ENCODE measurements around the gene RASA1.
A peak's percentile ranks its signal among the peaks of the same experiment; 100 is the strongest.
"Not testable (repeated sequence)": the region's sequence is repeated elsewhere in the genome, so short reads cannot be mapped to it uniquely, and the experiment has no call there.

RASA1 gene

DNA sequence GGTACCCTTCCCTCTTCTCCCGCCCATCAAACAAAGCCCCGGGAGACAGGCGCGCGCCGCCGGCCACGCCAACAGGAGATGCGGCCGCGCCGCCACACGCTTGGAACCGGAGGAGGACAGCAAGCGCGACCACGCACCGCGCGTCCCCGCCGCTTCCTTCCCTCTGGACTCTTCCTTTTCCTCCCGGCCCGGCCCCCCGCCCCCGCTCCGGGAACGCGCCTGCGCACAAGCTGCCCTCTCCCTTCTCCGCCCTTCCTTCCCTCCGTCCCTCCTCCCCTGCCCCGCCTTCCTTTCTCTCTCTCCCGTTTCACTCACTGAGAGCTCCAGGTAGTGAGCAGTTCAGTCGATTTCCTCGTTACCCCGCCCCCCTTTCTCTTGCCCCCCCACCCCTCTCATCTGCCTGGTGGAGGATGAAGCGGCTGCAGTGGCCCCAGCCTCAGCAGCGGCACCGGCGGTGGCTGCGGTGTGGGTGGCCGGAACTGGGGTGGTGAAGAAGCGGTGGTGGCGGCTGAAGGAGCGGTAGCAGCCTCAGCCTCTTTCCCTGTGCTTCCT, at the start of gene RASA1:
Gene RASA1 (plus strand): TSS at position 310 of the 552 bp plus-strand sequence. CDS start 569 bp downstream, outside the sequence.
- peak; percentile 77 for DNase-seq

DNA sequence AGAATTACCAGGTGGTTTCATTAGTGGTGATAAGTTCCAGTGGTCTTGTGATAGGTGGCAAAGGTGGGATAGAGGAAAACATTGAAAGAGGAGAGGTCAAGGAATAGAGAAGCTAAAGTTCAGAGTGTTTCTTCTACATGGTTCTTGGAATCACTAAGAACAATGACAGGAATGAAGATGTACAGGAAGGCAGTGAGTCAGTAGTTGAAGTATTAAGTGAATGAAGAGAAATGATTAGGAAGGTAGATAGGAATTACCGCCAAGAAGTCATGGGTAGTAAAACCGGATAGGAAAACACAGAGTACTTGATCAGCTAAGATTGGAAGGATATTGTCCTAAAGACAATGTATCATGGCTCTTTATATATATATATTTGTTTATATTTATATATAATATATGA, 37.9 kb upstream of the RASA1 start:
- DNase-seq: no peak

DNA sequence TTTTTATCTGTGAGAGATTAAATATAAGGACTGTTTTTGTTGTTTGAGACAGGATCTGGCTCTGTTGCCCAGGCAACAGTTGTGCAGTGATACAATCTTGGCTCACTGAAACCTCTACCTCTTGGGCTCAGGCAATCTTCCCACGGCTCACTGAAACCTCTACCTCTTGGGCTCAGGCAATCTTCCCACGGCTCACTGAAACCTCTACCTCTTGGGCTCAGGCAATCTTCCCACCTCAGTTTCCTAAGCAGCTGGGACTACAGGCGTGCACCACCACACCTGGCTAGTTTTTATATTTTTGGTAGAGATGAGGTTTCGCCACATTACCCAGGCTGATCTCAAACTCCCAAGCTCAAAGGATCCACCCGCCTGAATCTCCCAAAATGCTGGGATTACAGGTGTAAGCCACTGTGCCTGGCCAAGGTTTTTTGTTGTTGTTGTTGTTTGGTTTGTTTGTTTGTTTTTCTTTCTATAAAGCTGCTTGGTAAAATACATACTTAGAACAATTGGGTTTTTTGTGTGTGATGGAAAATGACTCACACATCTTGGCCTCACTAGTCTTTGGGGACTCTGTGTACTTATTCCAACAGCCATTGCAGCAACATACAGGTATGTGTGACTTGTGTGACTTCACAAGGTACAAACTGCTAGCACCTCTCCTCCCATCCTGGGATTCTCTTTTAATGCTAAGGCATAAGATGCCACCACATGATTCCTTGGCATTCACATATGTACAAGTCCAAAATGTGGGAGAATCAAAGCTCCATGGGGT, 36.5 kb upstream of the RASA1 start:
- DNase-seq: no peak

DNA sequence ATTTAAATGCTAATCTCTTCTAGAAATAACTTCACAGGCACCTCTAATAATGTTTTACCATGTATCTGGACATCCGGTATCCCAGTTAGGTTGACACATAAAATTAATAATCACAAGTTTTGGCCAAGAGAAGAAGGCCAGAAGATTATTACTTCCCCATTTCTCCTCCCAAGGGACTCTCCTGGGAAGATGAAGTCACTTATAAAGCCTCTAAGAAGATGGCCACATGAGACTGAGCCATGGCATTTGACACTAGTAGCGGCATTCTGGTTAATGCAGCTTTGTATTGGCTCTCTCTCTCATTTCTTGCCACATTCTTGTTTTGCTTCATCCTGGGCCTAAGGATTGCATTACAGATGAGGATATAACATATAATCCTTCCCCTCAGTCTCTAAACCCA, 34.5 kb upstream of the RASA1 start:
- DNase-seq: no peak

DNA sequence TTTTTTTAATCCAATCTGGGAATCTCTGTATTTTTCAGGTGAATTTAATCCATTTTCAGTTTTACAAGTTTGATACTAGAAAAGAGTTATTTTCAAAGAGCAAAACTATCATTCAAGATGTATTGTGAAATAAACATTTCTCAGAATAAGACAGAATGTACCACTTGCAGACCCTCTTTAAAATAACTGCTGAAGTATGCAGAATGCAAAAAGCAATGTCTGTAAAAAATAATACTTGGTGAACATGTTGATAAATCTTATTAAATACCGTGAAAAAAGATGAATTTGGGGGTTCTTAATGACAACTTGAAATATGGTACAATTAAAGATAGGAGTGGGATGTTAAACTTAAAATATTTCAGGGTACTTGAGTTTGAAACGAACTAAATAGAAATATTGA, 26.1 kb upstream of the RASA1 start:
- no peak for DNase-seq

DNA sequence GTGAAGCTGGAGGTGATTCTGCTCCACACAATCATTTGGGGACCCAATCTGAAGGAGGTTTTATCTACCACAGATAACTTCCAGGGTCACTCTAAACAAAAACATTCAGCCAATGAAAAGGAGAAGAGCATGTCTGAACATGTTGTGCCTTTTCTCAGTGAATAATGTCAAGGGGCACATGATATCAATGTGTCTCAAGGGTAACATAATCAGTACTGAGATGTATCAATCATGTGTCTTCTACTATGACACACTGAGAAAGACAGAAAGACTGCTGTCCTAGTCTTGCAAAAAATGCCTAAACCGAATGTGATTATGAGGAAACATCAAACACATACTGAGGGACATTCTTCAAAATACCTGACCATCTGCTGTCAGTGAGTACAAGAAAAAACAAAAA, 25.4 kb upstream of the RASA1 start:
- no peak for DNase-seq

DNA sequence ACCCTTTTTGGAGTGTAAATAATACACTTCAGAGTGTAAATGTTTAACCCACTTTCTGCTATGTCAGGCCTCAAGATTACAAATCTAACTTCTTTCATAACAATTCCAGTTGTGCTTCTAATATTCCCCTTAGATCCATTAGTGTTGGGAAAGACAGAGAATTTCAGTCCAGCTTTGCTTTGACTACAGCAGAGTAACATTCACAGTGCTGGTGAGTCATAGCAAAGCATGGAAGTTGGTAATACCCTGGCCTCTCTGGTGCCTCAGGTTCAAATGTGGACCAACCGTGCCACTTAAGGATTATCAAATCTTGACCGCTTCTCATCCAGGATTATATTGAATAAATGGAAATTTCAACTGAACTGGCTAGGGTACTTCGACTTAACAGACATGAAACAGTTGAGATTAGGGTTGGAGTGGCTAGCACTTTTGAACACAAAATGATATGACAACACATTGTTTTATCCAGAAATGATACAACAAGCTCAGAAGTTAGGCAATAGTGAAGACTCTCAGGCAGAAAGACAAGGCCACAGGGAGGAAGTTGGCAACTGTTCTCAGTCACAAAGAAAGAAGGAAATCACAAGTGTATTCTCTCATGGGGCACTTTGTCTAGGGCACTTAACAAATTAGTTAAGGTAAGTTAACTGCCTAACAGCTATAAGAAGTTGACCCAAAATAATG, 24.4 kb upstream of the RASA1 start:
- DNase-seq: no peak

DNA sequence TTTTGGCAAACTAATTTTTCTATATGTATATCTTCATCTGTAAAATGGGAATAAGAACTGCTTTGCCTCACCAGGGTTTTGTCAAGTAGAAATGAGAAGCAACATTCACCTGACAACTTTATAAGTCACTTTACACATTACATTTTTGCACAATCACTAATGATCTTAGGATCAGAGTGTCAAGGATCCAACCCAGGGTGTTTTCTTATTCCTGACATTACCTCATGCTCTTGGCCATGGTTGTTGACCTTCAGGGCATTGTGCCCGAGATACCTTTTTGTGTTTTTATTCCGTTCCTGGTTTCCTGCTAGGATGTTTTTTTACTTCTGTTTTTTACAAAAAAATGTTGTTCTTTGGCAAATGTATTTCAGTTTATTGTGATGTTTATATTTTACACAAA, 22.2 kb upstream of the RASA1 start:
- no peak for DNase-seq

DNA sequence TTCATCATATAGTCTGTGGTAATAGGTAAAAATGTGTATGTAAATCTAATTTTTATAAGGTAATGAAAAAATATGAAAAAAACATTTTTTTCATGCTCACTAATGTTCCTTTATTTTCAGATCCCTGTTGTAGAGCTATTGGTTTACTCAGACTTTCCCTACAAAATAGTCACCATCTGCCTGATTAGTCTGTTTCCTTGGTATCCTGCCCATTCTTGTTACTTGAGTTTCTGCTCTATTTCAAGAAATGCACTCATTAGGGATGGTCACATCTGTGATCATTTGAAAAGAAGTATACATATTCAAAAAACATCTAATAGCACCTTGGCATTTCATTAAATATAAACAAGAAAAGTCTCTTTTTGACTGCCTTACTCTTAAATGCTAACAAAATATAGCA, 21.6 kb upstream of the RASA1 start:
- DNase-seq: peak; percentile 38

DNA sequence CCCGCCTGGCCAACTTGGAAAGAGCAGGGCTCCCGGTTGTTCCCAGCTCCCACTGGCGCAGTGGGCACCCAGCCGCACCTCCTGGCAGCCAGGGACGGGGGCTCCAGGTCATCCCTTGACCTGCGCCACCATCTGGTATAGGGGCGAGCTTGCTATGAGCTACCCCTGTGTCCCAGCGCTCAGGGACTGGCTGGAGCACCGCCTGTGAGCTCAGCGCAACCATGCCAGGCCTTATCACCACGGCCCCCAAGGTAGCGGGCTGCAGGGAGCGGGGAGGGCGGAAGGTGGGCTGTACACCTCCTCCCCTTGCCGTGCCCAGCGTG, 15.4 kb upstream of the RASA1 start:
- no peak for DNase-seq

DNA sequence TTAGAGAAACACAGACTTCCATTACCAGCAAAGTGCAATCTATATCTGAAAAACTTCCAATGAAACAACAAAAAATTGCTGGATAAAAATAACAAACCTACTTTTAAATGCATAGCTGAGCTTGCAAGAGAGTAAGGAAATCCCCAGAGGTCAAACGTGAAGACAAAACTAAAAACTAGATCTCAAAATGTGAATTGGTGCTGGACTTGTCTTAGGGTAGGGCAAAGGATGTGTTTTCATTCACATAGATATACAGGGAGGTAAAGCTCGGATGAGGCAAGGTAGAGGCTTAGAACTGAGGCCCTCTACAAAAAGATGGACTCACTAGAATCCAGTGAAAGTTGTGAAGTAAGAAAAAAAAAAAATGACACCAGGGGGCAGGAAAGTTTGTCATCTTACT, 13.6 kb upstream of the RASA1 start:
- no peak for DNase-seq

DNA sequence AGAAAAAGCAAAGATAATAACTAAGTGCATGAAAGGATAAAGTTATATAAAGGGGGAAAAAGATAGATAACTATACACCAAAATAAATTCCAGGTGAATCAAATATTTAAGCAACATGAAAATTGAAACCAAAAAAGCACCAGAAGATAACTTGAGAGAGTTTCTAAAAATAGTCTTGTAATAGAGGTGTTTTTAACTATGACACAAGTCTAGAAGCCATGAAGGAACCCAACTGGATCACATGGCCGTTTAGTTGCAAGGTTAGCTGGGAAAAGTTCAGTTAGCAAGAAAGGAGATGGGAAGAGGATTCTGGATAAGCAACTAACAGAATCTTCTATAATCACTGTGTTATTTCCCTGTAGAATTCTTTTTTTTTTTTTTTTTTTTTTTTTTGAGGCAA, 9.2 kb upstream of the RASA1 start:
- DNase-seq: no peak

DNA sequence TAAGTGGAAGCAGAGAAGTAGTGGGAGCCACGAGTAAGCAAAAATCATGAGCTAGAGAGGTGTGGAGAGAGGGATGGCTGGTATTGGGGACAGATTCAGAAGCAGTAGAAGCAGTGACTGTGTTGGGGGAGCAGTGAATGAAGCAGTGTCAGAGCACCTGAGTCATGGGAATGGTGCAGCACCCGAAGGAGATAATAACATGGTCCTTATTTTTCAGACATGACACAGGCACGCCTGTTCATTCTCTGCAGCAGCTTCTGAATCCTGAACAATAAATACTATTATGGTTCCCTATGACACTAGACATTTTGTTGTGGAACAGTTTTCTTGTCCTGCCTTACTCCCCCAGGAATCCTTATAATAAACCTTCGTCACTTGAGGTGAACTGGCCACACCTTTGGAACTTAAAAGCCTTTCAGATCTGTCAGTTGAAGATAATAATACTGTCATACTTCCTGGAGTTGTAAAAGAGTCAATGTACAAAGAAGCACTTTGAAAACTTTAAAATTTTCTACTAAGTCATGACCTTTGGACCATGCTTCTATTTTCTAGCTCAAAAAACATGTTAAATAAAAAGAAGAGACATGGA, 7.0 kb upstream of the RASA1 start:
- DNase-seq: no peak

DNA sequence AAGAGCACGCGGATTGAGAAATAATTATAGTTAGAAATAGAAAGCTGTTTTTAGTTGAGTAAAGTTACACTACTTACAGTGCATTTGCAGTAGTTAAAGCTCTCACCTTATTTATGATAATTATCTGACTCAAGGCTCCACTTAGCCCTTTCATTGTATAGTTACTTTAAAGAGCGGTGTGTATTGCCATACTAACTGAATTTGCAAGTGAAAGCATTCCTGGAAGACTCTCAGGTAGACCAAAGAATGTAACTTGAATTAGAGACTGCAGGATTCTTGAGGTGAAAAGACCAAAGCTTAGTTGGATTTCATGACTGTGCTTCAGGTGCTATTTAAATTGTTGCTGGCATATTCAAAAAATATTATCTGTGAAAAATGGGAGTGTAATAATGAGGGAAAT, 4.2 kb upstream of the RASA1 start:
- DNase-seq: no peak

DNA sequence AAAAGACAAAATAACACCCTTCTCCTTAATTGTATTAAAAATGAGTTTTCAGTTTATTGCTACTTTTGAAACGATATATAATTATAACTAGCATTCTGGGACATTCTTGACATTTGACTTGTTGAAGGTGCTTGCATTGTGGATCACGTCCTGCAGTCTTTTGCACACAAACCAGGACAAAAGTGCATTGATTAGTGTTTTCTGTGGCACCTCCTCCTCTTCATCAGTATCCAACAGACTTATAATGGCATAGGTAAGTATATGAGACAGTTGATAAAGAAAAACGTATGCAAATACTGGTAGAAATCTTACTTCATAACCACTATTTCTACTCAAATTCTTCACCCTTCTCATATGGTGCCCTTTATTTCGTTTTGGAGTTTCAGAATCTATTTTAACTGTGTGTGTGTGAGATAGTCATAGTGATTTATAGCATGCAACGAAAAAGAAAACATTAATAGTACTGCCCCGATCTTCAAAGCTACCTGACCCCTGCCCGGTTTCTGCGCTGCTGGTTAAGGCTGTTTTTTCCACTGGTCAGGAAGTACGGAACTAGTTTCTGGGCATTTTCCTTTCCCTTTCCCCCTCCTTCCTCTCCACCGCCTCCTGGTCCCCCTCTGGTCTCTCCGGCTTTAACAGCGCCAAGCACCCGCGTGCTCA, 639 bp upstream of the RASA1 start:
- DNase-seq: no peak

DNA sequence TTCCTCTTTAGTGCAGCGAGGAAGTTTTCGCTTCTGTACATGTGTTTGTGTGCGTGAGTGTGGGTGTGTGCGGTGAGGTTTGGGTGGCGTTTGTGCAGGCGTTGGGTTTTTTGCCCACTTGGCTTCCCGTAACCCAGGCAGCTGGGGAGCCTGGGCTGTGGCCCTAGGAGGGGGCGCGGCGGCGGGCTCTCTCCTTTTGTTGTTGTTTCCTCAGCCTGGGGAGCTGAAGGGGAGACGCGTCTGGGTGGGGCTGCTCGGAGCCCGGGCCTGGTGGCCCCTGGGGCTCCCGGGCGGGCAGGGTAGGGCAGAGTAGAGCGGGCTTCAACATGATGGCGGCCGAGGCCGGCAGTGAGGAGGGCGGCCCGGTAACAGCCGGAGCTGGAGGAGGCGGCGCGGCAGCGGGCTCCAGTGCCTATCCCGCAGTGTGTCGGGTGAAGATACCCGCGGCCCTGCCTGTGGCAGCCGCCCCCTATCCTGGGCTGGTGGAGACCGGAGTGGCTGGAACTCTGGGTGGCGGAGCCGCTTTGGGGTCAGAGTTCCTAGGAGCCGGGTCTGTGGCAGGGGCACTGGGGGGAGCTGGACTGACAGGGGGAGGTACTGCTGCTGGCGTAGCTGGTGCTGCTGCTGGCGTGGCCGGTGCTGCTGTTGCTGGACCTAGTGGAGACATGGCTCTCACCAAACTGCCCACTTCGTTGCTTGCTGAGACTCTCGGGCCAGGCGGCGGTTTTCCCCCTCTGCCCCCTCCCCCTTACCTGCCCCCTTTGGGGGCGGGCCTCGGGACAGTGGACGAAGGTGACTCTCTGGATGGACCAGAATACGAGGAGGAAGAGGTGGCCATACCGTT, 665 bp downstream of the RASA1 start:
- DNase-seq: no peak

DNA sequence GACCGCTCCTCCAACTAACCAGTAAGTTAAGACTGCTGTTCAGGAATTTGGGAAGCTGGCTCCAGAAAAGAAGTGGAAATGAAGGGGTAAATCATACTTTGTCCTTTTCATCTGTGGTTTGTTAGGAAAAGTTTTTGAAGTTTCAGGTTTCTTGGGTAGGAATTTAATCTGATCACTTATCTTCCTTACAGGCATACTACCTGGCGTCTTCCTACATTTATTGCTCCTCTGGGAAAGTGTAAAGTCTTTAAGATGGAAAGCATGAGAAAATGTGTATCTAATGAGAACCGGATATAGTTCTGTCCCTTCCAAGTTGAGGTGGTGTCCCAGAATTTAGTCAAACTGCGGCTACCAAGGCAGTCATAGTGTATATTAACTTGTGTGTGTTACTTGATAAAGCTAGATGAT, 1.3 kb downstream of the RASA1 start:
- no peak for DNase-seq

DNA sequence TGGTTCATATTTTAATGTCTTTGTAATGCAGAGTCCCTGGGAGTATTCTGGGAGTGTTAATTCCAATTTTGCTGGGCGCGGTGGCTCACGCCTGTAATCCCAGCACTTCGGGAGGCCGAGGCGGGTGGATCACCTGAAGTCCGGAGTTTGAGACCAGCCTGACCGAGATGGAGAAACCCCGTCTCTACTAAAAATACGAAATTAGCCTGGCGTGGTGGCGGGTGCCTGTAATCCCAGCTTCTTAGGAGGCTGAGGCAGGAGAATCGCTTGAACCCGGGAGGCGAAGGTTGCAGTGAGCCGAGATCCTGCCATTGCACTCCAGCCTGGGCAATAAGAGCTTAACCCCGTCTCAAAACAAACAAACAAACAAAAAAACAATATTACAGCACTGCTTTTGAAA, 3.2 kb downstream of the RASA1 start:
- DNase-seq: not testable (repeated sequence)

DNA sequence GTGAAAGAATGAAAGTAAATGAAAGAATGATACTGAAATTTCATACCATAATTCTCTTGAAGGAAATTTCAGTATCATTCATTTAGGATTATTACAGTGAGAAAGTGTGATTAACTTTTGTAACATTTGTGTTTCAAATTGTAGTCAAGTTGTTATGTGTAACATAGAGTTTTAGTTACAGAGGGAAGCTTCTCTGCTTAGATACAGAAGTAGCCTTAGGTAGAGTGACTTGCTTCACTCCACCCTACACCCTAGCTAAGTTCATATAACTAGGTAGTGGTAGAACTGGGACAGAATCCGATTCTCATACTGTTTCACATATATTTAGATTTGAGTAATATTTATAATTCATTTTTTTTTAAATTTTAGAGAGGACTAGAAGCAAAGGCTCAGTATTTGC, 9.0 kb downstream of the RASA1 start:
- no peak for DNase-seq

DNA sequence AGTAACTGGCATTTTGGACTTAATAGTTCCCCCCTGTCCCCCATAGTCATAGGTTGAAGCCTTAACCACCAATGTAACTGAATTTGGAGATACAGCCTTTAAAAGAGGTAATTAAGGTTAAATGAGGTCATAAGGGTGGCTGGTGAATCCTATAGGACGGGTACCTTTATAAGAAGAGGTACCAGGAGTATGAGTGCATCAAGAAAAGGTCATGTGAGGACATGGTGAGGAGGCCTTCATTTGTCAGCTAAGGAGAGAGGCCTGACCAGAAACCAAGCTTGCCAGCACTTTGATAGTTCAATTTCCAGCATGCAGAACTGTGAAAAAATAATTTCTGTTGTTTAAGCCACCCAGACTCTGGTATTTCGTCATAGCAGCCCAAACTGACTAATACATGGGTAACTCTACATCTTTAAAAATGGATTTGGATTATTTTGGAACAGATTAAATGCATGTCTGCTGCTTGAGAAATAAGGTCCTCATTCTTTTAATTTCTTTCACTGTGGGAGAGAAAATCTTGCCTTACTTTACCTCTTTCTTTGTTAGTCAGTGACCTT, 9.7 kb downstream of the RASA1 start:
- DNase-seq: no peak

DNA sequence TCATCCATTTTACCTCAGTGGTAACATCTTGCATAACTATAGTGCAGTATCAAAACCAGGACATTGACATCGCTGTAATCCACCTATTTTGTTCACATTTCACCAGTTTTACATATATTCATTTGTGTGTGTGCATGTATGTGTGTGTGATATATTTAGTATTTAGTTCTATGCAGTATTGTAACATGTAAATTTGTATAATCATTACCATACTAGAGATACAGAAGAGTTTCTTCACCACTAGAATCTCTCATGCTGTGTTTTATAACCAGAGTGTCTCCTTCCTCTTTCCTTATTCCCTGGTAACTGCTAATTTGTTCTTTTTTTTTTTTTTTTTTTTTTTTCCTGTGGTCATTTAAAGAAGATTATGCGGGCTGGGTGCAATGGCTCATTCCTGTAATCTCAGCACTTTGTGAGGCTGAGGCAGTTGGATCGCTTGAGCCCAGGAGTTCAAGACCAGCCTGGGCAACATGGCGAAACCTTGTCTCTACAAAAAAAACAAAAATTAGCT, 11.0 kb downstream of the RASA1 start:
- no peak for DNase-seq

DNA sequence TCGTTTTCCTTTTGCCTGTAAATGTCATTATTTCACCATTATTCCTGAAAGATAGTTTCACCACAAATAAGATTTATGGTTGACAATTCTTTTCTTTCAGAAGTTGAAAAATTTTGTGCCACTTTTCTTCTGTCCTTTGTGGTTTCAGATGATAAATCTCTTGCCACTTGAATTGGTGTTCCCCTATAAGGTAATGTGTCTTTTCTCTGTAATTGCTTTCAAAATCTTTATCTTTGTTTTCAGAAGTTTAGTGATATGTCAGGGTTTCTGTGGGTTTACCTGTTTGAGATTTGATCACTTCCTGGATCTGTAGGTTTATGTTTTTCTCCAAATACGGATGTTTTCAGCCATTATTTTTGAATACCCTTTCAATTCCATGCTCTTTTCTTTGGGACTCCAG, 14.6 kb downstream of the RASA1 start:
- no peak for DNase-seq
